ENCODE data around the gene EPHA3. TPM values are rescaled to one million over a fixed set of nuclear protein-coding genes. Genes with fewer than 3 reads are reported as not detected.

EPHA3 gene
- total RNA-seq, 1 experiment from 2014 or later = not detected

GRCh38 chr3:89266074-89266473 lies 158.7 kb downstream of the EPHA3 start:
- no peak for TF ChIP-seq CTCF (IDR thresholded peaks at IDR 0.05; ENCODE audit: insufficient read depth in 1 of 2, low read depth in 1 of 2, low read length in 1 of 2, severe bottlenecking in 1 of 2, unreplicated experiment in 1 of 2)
- Mint-ChIP-seq H3K9me3 (ENCODE audit: unreplicated experiment) (no peaks in the 10 kb centered on the region), H3K4me3 (ENCODE audit: unreplicated experiment) (no peak overlapping the region), H3K36me3 (ENCODE audit: insufficient read depth, unreplicated experiment) (peaks cover 6% of the 10 kb centered on the region), H3K27me3 (ENCODE audit: insufficient read depth, unreplicated experiment) (peaks cover 2% of the 10 kb centered on the region), H3K4me1 (ENCODE audit: low read depth, unreplicated experiment) (no peaks in the 10 kb centered on the region), H3K27ac (ENCODE audit: unreplicated experiment) (no peak overlapping the region)
- H3K27me3 ChIP-seq (replicated peaks; ENCODE audit: control insufficient read depth, insufficient read depth, low read length) = no peaks in the 10 kb centered on the region
- intact Hi-C loops (cut with micrococcal nuclease; ENCODE audit: unreplicated experiment) = no loop called here
- DNase-seq = no peak
- ChIA-PET CTCF (no interaction called here), POLR2A (no interaction called here)
- no peaks in the 10 kb centered on the region for H3K4me1 ChIP-seq
- no peak overlapping the region for H3K4me3 ChIP-seq (ENCODE audit: low read depth, low read length)
- no TSS peak for BruUV-seq (replicated peaks)
- H3K9me3 ChIP-seq = no peaks in the 10 kb centered on the region
- no peaks in the 10 kb centered on the region for H3K36me3 ChIP-seq (ENCODE audit: control insufficient read depth, insufficient read depth, low read length)

- no peaks in the 10 kb centered on the region for H3K36me3 ChIP-seq (ENCODE audit: control insufficient read depth, insufficient read depth, low read length)
- intact Hi-C loops (cut with micrococcal nuclease; ENCODE audit: unreplicated experiment) = no loop called here
- no peaks in the 10 kb centered on the region for H3K4me1 ChIP-seq
- POLR2A ChIA-PET = no interaction called here
- Mint-ChIP-seq H3K4me3 (ENCODE audit: unreplicated experiment) (no peak overlapping the region), H3K36me3 (ENCODE audit: insufficient read depth, unreplicated experiment) (peaks cover 6% of the 10 kb centered on the region), H3K4me1 (ENCODE audit: low read depth, unreplicated experiment) (no peaks in the 10 kb centered on the region), H3K27me3 (ENCODE audit: insufficient read depth, unreplicated experiment) (peaks cover under 1% of the 10 kb centered on the region), H3K27ac (ENCODE audit: unreplicated experiment) (no peak overlapping the region), H3K9me3 (ENCODE audit: unreplicated experiment) (no peaks in the 10 kb centered on the region)
- no peaks in the 10 kb centered on the region for H3K9me3 ChIP-seq
- CTCF ChIA-PET = no interaction called here
- no peaks in the 10 kb centered on the region for H3K27me3 ChIP-seq (replicated peaks; ENCODE audit: control insufficient read depth, insufficient read depth, low read length)
- no TSS peak for BruUV-seq (replicated peaks)
- DNase-seq = no peak
- H3K4me3 ChIP-seq (ENCODE audit: low read depth, low read length) = no peak overlapping the region
- TF ChIP-seq CTCF (IDR thresholded peaks at IDR 0.05; ENCODE audit: insufficient read depth in 1 of 2, low read depth in 1 of 2, low read length in 1 of 2, severe bottlenecking in 1 of 2, unreplicated experiment in 1 of 2) = no peak
These were observed 160.6 kb downstream of the EPHA3 start for GRCh38 chr3:89268059-89268458.

- Mint-ChIP-seq H3K9me3 (ENCODE audit: unreplicated experiment) (no peaks in the 10 kb centered on the region), H3K36me3 (ENCODE audit: insufficient read depth, unreplicated experiment) (peaks cover 6% of the 10 kb centered on the region), H3K4me1 (ENCODE audit: low read depth, unreplicated experiment) (no peaks in the 10 kb centered on the region), H3K4me3 (ENCODE audit: unreplicated experiment) (no peak overlapping the region), H3K27me3 (ENCODE audit: insufficient read depth, unreplicated experiment) (no peaks in the 10 kb centered on the region), H3K27ac (ENCODE audit: unreplicated experiment) (no peak overlapping the region)
- no peaks in the 10 kb centered on the region for H3K27me3 ChIP-seq (replicated peaks; ENCODE audit: control insufficient read depth, insufficient read depth, low read length)
- no peaks in the 10 kb centered on the region for H3K4me1 ChIP-seq
- intact Hi-C loops (cut with micrococcal nuclease; ENCODE audit: unreplicated experiment) = no loop called here
- no peak for TF ChIP-seq CTCF (IDR thresholded peaks at IDR 0.05; ENCODE audit: insufficient read depth in 1 of 2, low read depth in 1 of 2, low read length in 1 of 2, severe bottlenecking in 1 of 2, unreplicated experiment in 1 of 2)
- CTCF ChIA-PET = no interaction called here
- POLR2A ChIA-PET = no interaction called here
- DNase-seq = no peak
- H3K4me3 ChIP-seq (ENCODE audit: low read depth, low read length) = no peak overlapping the region
- H3K36me3 ChIP-seq (ENCODE audit: control insufficient read depth, insufficient read depth, low read length) = no peaks in the 10 kb centered on the region
- no peaks in the 10 kb centered on the region for H3K9me3 ChIP-seq
- BruUV-seq (replicated peaks) = no TSS peak
These were observed 162.8 kb downstream of the EPHA3 start for GRCh38 chr3:89270201-89270600.
